M059J (cell line): Measurements from ENCODE around the gene ACVR1B. TPM values are rescaled to one million over a fixed set of nuclear protein-coding genes. Genes with fewer than 3 reads are reported as not detected.

Experiments used
- DNase-seq: peaks from one replicate; pipeline ENCODE4 v3.0.0-alpha.2; 2012; ENCODE audit warnings: low read depth
- total RNA-seq: library from RNA; depleted of rRNA; stranded (reverse); fragments of >200 nt; shearing (Covaris generic); gene quantifications from 2 replicates; pipeline ENCODE4 v1.2.3, GENCODE V29; 2014

The ACVR1B gene
- total RNA-seq, 1 experiment from 2014 or later, result 2.7 TPM

GRCh38 chr12:51917041-51917590 lies 34.4 kb upstream of the ACVR1B start:
- no peak for DNase-seq

GRCh38 chr12:51917746-51918453 lies 33.6 kb upstream of the ACVR1B start:
- DNase-seq, result no peak

- no peak for DNase-seq
Measured at GRCh38 chr12:51920046-51920445, 31.5 kb upstream of the ACVR1B start.

GRCh38 chr12:51921017-51921725 lies 30.3 kb upstream of the ACVR1B start:
- DNase-seq, result no peak

GRCh38 chr12:51922146-51922545 lies 29.4 kb upstream of the ACVR1B start:
- no peak for DNase-seq

- DNase-seq, result peak; percentile 45
Measured at GRCh38 chr12:51922762-51923505, 28.6 kb upstream of the ACVR1B start.

- DNase-seq, result no peak
Measured at GRCh38 chr12:51923506-51924365, 27.8 kb upstream of the ACVR1B start.

- no peak for DNase-seq
Measured at GRCh38 chr12:51924551-51925319, 26.8 kb upstream of the ACVR1B start.

GRCh38 chr12:51925346-51926063 lies 26.0 kb upstream of the ACVR1B start:
- DNase-seq, result no peak

- DNase-seq, result no peak
Measured at GRCh38 chr12:51926064-51926632, 25.4 kb upstream of the ACVR1B start.

GRCh38 chr12:51926718-51927117 lies 24.8 kb upstream of the ACVR1B start:
- DNase-seq, result peak; percentile 22

GRCh38 chr12:51932218-51933076 lies 19.1 kb upstream of the ACVR1B start:
- DNase-seq, result no peak

- no peak for DNase-seq
Measured at GRCh38 chr12:51934080-51934479, 17.4 kb upstream of the ACVR1B start.

- DNase-seq, result no peak
Measured at GRCh38 chr12:51937926-51938325, 13.6 kb upstream of the ACVR1B start.

- DNase-seq, result no peak
Measured at GRCh38 chr12:51938726-51939125, 12.8 kb upstream of the ACVR1B start.

GRCh38 chr12:51941011-51941581 lies 10.4 kb upstream of the ACVR1B start:
- no peak for DNase-seq

- no peak for DNase-seq
Measured at GRCh38 chr12:51941604-51942003, 9.9 kb upstream of the ACVR1B start.

- DNase-seq, result no peak
Measured at GRCh38 chr12:51942056-51942455, 9.4 kb upstream of the ACVR1B start.
